HepG2 (cell line): Measurements from ENCODE around the gene COL8A1. TPM values are rescaled to one million over a fixed set of nuclear protein-coding genes. Genes with fewer than 3 reads are reported as not detected.

Experiments used
- ATAC-seq: fragments of 200-7000 bp; cut with Tn5 transposase; 3 replicates; pipeline ENCODE4 v1.9.1; 2020; ENCODE audit warnings: mild to moderate bottlenecking, moderate library complexity
- BruUV-seq: library from RNA; stranded (reverse); fragments of 400-500 nt; replicated peaks from 2 replicates; lab custom pipeline; 2021; lab: Mats Ljungman, UMichigan
- CTCF ChIA-PET: fragments of 300-600 bp; formaldehyde crosslinking; extraction: SDS; loops from one replicate; lab custom pipeline; 2021; ENCODE audit warnings: low total read pairs, inconsistent platforms, low intra/inter-chr PET ratio; lab: Yijun Ruan, JAX
- POLR2A ChIA-PET: fragments of 350-600 bp; sonication (Branson Sonifier 250); formaldehyde crosslinking; loops from one replicate; lab custom pipeline; 2020; ENCODE audit warnings: antibody characterized with exemption, inconsistent platforms; lab: Yijun Ruan, JAX
- DNase-seq: peaks from one replicate; pipeline ENCODE4 v3.0.0-alpha.2; 2015; ENCODE audit warnings: low spot score
- FAIRE-seq: peaks from 3 replicates; lab custom pipeline; 2011; peaks lifted over from hg19 to GRCh38; lab: Jason Lieb, UNC
- H2AFZ ChIP-seq: one replicate; pipeline ENCODE4 v1.6.1; 2011; ENCODE audit warnings: low read length, inconsistent platforms
- H3K27ac ChIP-seq: fragments of 300-600 bp; 3 replicates; pipeline ENCODE4 v1.8.0; 2011; ENCODE audit warnings: mixed run types, mild to moderate bottlenecking, mixed read lengths, low read length, inconsistent platforms; ENCODE audit not compliant: insufficient read depth; ENCODE audit errors: extremely low read length
- H3K27me3 ChIP-seq, 2 experiments: fragments of 200-600 bp in 1 of 2; 2 replicates in 1 of 2; 3 replicates in 1 of 2; pipeline versions ENCODE4 v1.6.0 to v1.8.0; 2011; ENCODE audit warnings: low read length in 2 of 2, mild to moderate bottlenecking in 2 of 2, moderate library complexity in 2 of 2, inconsistent platforms in 1 of 2; ENCODE audit not compliant: insufficient read depth in 2 of 2, control insufficient read depth in 1 of 2
- H3K36me3 ChIP-seq, 2 experiments: fragments of 200-600 bp in 1 of 2; replicated peaks in 1 of 2; 2 replicates in 1 of 2; 3 replicates in 1 of 2; pipeline versions ENCODE4 v1.5.1 to v1.8.0; 2011; ENCODE audit warnings: low read length in 2 of 2, inconsistent platforms in 1 of 2; ENCODE audit not compliant: insufficient read depth in 2 of 2, control insufficient read depth in 1 of 2
- H3K4me1 ChIP-seq: 2 replicates; pipeline ENCODE4 v1.5.1; 2012; ENCODE audit warnings: low read length, inconsistent platforms; ENCODE audit not compliant: insufficient read depth
- H3K4me2 ChIP-seq: 2 replicates; pipeline ENCODE4 v1.6.0; 2011; ENCODE audit warnings: low read depth, low read length, inconsistent platforms
- H3K4me3 ChIP-seq, 3 experiments: fragments of 200-600 bp in 1 of 3; sonication (generic), shearing (Covaris generic) in 1 of 3; replicated peaks in 1 of 3; 2 replicates each; pipeline ENCODE4 v1.5.1; 2011 to 2016; ENCODE audit warnings: low read length in 3 of 3, inconsistent platforms in 2 of 3, low read depth in 2 of 3, mild to moderate bottlenecking in 2 of 3, control low read depth in 1 of 3, mixed read lengths in 1 of 3; ENCODE audit not compliant: insufficient read depth in 1 of 3
- H3K79me2 ChIP-seq: one replicate; pipeline ENCODE4 v1.6.1; 2011; ENCODE audit warnings: low read length, inconsistent platforms; ENCODE audit not compliant: insufficient read depth
- H3K9ac ChIP-seq: 2 replicates; pipeline ENCODE4 v1.6.0; 2011; ENCODE audit warnings: mild to moderate bottlenecking, low read depth, low read length, inconsistent platforms; ENCODE audit not compliant: insufficient read depth
- H3K9me3 ChIP-seq: 2 replicates; pipeline ENCODE4 v1.5.1; 2012; ENCODE audit warnings: mild to moderate bottlenecking, low read length
- H4K20me1 ChIP-seq: 2 replicates; pipeline ENCODE4 v1.6.0; 2011; ENCODE audit warnings: inconsistent platforms, mild to moderate bottlenecking, low read length, moderate library complexity; ENCODE audit not compliant: insufficient read depth
- CTCF ChIP-seq: sonication (generic); formaldehyde crosslinking; IDR thresholded peaks from 2 replicates; pipeline ENCODE4 v1.5.0; 2020; ENCODE audit warnings: mild to moderate bottlenecking, missing genetic modification reagents, moderate library complexity
- IKZF5 ChIP-seq: IDR thresholded peaks from 2 replicates; pipeline ENCODE4 v1.6.1; 2018; ENCODE audit warnings: missing genetic modification reagents, mild to moderate bottlenecking, missing compliant biosample characterization
- KDM4B ChIP-seq: sonication (generic); formaldehyde crosslinking; IDR thresholded peaks from 2 replicates; pipeline ENCODE4 v1.4.0; 2020; ENCODE audit warnings: missing genetic modification reagents
- STAG1 ChIP-seq: sonication (generic); formaldehyde crosslinking; IDR thresholded peaks from 2 replicates; pipeline ENCODE4 v1.4.0; 2020; ENCODE audit warnings: missing genetic modification reagents
- ZNF563 ChIP-seq: sonication (generic); formaldehyde crosslinking; IDR thresholded peaks from 2 replicates; pipeline ENCODE4 v1.8.0; 2022; ENCODE audit warnings: mild to moderate bottlenecking, moderate library complexity, missing genetic modification reagents
- ZNF639 ChIP-seq: conservative IDR thresholded peaks from 2 replicates; pipeline ENCODE4 v1.6.1; 2018; ENCODE audit warnings: missing genetic modification reagents
- ZNF790 ChIP-seq: sonication (generic); formaldehyde crosslinking; IDR thresholded peaks from 2 replicates; pipeline ENCODE4 v1.8.0; 2022; ENCODE audit warnings: missing genetic modification reagents, mild to moderate bottlenecking, borderline replicate concordance
- WGBS: methylation state at CpG from one replicate; pipeline ENCODE4 v1.1.6; 2017; ENCODE audit warnings: low lambda C conversion rate; 5-methylcytosine and 5-hydroxymethylcytosine counted together
- in situ Hi-C: cut with HindIII; loops from 2 replicates; pipeline ENCODE4 v1.10.0; 2017; ENCODE audit warnings: low pct_unique_long_range_greater_than_20kb; ENCODE audit not compliant: extremely low pct_ligation_motif_present
- intact Hi-C: fragments of 100-400 bp; cut with micrococcal nuclease; formaldehyde crosslinking; loops from one replicate; pipeline ENCODE4 v1.10.0; 2022; ENCODE audit not compliant: unreplicated experiment
- polyA plus RNA-seq, 8 experiments: library from polyadenylated mRNA; depleted of rRNA in 3 of 8; stranded (reverse) in 7 of 8; unstranded in 1 of 8; fragments of >200 nt; fragmentation: Illumina TruSeq in 4 of 8; extraction: Trizol in 4 of 8; gene quantifications; 2 replicates each; pipeline versions ENCODE4 v1.2.1 to v1.2.3, GENCODE V29; 2011 to 2016; ENCODE audit warnings: low read depth in 4 of 8, missing spikeins in 1 of 8, mixed read lengths in 1 of 8; ENCODE audit not compliant: insufficient read depth in 1 of 8
- total RNA-seq, 5 experiments: library from RNA; depleted of rRNA; stranded (reverse); fragments of >200 nt; fragmentation: Illumina TruSeq; extraction: Trizol; gene quantifications; 2 replicates each; pipeline ENCODE4 v1.2.3, GENCODE V29; 2016; ENCODE audit warnings: low read depth in 1 of 5

The COL8A1 gene
- total and polyA plus RNA-seq, 2 of the 13 experiments (the other 11 are each of a cell fraction or from before 2014, with no cell fraction given), result not detected

GRCh38 chr3:99789011-99789721 is 150.8 kb downstream of the COL8A1 start:
- FAIRE-seq (peak; percentile 85), DNase-seq (peak; percentile 37), ATAC-seq (peak; percentile 99)
- ChIA-PET CTCF (no interaction called here), POLR2A (no interaction called here)
- 0 out of 5 replicates have a peak, but pooled peaks cover 0 to 4% of the 10 kb centered on the region in 2 experiments for H3K27me3 ChIP-seq
- H3K79me2 ChIP-seq, result no peaks in the 10 kb centered on the region
- no peaks in the 10 kb centered on the region for H3K36me3 ChIP-seq
- TF ChIP-seq STAG1 (peak; percentile 51), CTCF (CRISPR knock-in tag) (peak; percentile 66), ZNF563 (no peak)
- intact Hi-C loops, result loop anchor here (1.0 kb wide), 1 partner anchor 144 kb away; no protein-coding TSS in a partner anchor
- H3K27ac ChIP-seq, result no peak overlapping the region
- H3K4me1 ChIP-seq, result no peaks in the 10 kb centered on the region
- H2AFZ ChIP-seq, result no peak overlapping the region
- no peaks in the 10 kb centered on the region for H3K9me3 ChIP-seq
- H3K4me3 ChIP-seq, result no peak overlapping the region
- 0 out of 2 replicates have a peak, but pooled peaks cover 3% of the 10 kb centered on the region for H4K20me1 ChIP-seq
- BruUV-seq, result no TSS peak
- no peak overlapping the region for H3K4me2 ChIP-seq
- WGBS, result 0% methylated on average over 3 of the region's 3 CpGs
- no peak overlapping the region for H3K9ac ChIP-seq
- in situ Hi-C loops, result no loop called here

GRCh38 chr3:99794485-99794884 is 156.1 kb downstream of the COL8A1 start:
- CTCF ChIA-PET, result no interaction called here
- H3K27ac ChIP-seq, result no peak overlapping the region
- H3K27me3 ChIP-seq, result peaks cover 0 to 4% of the 10 kb centered on the region in 2 experiments; a peak in 1 of 5 replicates
- TF ChIP-seq IKZF5 (no peak), ZNF790 (CRISPR knock-in tag) (no peak), ZNF639 (no peak), KDM4B (no peak)
- intact Hi-C loops (no loop called here), in situ Hi-C loops (no loop called here)
- H3K4me1 ChIP-seq, result no peaks in the 10 kb centered on the region
- ATAC-seq (no peak), FAIRE-seq (no peak), DNase-seq (no peak)
- H3K4me3 ChIP-seq, result no peak overlapping the region
- H4K20me1 ChIP-seq, result 0 out of 2 replicates have a peak, but pooled peaks cover 3% of the 10 kb centered on the region
- POLR2A ChIA-PET, result no interaction called here
- no peak overlapping the region for H3K9ac ChIP-seq
- no peaks in the 10 kb centered on the region for H3K9me3 ChIP-seq
- H2AFZ ChIP-seq, result no peak overlapping the region
- no TSS peak for BruUV-seq
- no peak overlapping the region for H3K4me2 ChIP-seq
- WGBS, result 20% methylated on average over 1 of the region's 8 CpGs
- H3K79me2 ChIP-seq, result no peaks in the 10 kb centered on the region
- no peaks in the 10 kb centered on the region for H3K36me3 ChIP-seq
